ENCODE data around the gene FLOT1.

DNA sequence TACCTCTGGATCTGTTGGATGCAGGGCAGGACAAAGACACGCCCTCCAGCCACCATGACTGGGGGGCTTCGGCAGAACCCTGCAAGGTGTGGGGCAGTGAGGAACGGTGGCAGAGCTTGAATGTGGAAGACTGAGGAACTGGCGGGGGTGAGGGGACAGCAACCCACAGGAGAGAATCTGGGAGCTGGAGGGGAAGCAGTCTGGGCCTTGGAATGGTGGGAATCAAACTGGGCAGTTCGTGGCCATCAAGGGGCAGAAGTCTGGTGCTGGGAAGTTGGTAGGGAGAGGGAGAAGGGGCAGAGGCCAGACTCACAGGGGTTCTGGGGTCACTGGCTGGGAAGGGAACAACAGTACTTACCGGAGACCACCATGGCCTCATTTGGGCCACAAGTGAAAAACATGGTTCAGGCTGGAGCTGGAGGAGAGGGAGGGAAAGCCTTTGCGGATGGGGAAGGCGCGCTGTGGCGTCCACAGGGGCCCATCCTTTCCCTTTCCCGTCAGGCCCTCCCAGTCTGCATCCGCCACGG, 635 bp downstream of the FLOT1 start:
- TF ChIP-seq, protein P1, sequence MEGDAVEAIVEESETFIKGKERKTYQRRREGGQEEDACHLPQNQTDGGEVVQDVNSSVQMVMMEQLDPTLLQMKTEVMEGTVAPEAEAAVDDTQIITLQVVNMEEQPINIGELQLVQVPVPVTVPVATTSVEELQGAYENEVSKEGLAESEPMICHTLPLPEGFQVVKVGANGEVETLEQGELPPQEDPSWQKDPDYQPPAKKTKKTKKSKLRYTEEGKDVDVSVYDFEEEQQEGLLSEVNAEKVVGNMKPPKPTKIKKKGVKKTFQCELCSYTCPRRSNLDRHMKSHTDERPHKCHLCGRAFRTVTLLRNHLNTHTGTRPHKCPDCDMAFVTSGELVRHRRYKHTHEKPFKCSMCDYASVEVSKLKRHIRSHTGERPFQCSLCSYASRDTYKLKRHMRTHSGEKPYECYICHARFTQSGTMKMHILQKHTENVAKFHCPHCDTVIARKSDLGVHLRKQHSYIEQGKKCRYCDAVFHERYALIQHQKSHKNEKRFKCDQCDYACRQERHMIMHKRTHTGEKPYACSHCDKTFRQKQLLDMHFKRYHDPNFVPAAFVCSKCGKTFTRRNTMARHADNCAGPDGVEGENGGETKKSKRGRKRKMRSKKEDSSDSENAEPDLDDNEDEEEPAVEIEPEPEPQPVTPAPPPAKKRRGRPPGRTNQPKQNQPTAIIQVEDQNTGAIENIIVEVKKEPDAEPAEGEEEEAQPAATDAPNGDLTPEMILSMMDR (IDR thresholded peaks at IDR 0.05), result no peak
- TF ChIP-seq EZH2phosphoT487 (IDR thresholded peaks at IDR 0.05), result no peak
- no peak for TF ChIP-seq EZH2 (IDR thresholded peaks at IDR 0.05)
